ENCODE data around the gene PUM1.

The PUM1 gene

GRCh38 chr1:31036749-31037500, 28.6 kb downstream of the PUM1 start:
- no peak for TF ChIP-seq CTCF (conservative IDR thresholded peaks at IDR 0.05; ENCODE audit: low read length)
- DNase-seq (ENCODE audit: low read depth), result no peak
- no peak overlapping the region for H3K4me3 ChIP-seq (ENCODE audit: low read length)

- DNase-seq (ENCODE audit: low read depth), result no peak
- no peak overlapping the region for H3K4me3 ChIP-seq (ENCODE audit: low read length)
- TF ChIP-seq CTCF (conservative IDR thresholded peaks at IDR 0.05; ENCODE audit: low read length), result no peak
Observed at GRCh38 chr1:31033598-31033997, 31.9 kb downstream of the PUM1 start.

GRCh38 chr1:31032266-31032665, 33.3 kb downstream of the PUM1 start:
- DNase-seq (ENCODE audit: low read depth), result no peak
- no peak overlapping the region for H3K4me3 ChIP-seq (ENCODE audit: low read length)
- no peak for TF ChIP-seq CTCF (conservative IDR thresholded peaks at IDR 0.05; ENCODE audit: low read length)

GRCh38 chr1:31031330-31032143, 34.0 kb downstream of the PUM1 start:
- no peak for DNase-seq (ENCODE audit: low read depth)
- H3K4me3 ChIP-seq (ENCODE audit: low read length), result no peak overlapping the region
- TF ChIP-seq CTCF (conservative IDR thresholded peaks at IDR 0.05; ENCODE audit: low read length), result no peak

GRCh38 chr1:31029026-31029425, 36.5 kb downstream of the PUM1 start:
- DNase-seq (ENCODE audit: low read depth), result peak; percentile 41
- H3K4me3 ChIP-seq (ENCODE audit: low read length), result no peak overlapping the region
- TF ChIP-seq CTCF (conservative IDR thresholded peaks at IDR 0.05; ENCODE audit: low read length), result no peak

GRCh38 chr1:31027693-31028526, 37.6 kb downstream of the PUM1 start:
- H3K4me3 ChIP-seq (ENCODE audit: low read length), result no peak overlapping the region
- peak; percentile 17 for DNase-seq (ENCODE audit: low read depth)
- TF ChIP-seq CTCF (conservative IDR thresholded peaks at IDR 0.05; ENCODE audit: low read length), result no peak
